Measurements from ENCODE around the gene PITPNM2.

DNA sequence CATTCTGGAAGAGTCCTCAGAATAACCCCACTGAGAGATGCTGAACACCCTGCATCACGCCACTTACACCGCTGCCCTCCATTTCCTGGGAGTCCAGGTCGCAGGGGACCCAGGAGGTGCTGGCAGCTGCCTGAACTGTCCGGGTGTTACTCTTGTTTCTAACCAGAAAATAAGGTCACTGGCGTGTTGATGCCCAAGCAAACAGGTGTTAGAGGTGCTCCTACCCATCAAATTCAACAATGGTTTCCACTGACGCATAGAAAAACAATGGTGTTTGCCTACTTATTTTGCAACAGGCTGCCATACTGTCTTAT is 23.8 kb downstream of the PITPNM2 start:
- TF ChIP-seq, protein P1, sequence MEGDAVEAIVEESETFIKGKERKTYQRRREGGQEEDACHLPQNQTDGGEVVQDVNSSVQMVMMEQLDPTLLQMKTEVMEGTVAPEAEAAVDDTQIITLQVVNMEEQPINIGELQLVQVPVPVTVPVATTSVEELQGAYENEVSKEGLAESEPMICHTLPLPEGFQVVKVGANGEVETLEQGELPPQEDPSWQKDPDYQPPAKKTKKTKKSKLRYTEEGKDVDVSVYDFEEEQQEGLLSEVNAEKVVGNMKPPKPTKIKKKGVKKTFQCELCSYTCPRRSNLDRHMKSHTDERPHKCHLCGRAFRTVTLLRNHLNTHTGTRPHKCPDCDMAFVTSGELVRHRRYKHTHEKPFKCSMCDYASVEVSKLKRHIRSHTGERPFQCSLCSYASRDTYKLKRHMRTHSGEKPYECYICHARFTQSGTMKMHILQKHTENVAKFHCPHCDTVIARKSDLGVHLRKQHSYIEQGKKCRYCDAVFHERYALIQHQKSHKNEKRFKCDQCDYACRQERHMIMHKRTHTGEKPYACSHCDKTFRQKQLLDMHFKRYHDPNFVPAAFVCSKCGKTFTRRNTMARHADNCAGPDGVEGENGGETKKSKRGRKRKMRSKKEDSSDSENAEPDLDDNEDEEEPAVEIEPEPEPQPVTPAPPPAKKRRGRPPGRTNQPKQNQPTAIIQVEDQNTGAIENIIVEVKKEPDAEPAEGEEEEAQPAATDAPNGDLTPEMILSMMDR (IDR thresholded peaks at IDR 0.05) = no peak
- TF ChIP-seq ZFX (IDR thresholded peaks at IDR 0.05; ENCODE audit: borderline replicate concordance) = no peak
